ENCODE data around the gene EIPR1.

EIPR1 gene

GRCh38 chr2:3170792-3171455 is 206.7 kb downstream of the EIPR1 start:
- no peak for DNase-seq

GRCh38 chr2:3169106-3169870 is 208.3 kb downstream of the EIPR1 start:
- no peak for DNase-seq

GRCh38 chr2:3168230-3168891 is 209.3 kb downstream of the EIPR1 start:
- DNase-seq = no peak

- no peak for DNase-seq
These were observed 214.2 kb downstream of the EIPR1 start for GRCh38 chr2:3163401-3163800.

- DNase-seq = no peak
These were observed 215.1 kb downstream of the EIPR1 start for GRCh38 chr2:3162442-3163077.

- no peak for DNase-seq
These were observed 216.8 kb downstream of the EIPR1 start for GRCh38 chr2:3160751-3161330.

- DNase-seq = no peak
These were observed 217.7 kb downstream of the EIPR1 start for GRCh38 chr2:3159782-3160545.

- DNase-seq = no peak
These were observed 222.9 kb downstream of the EIPR1 start for GRCh38 chr2:3154700-3155099.

GRCh38 chr2:3154146-3154545 is 223.5 kb downstream of the EIPR1 start:
- no peak for DNase-seq

- no peak for DNase-seq
These were observed 226.3 kb downstream of the EIPR1 start for GRCh38 chr2:3151153-3151918.

- DNase-seq = no peak
These were observed 228.0 kb downstream of the EIPR1 start for GRCh38 chr2:3149441-3150217.

GRCh38 chr2:3148716-3149115 is 228.9 kb downstream of the EIPR1 start:
- DNase-seq = no peak

- DNase-seq = no peak
These were observed 229.7 kb downstream of the EIPR1 start for GRCh38 chr2:3147651-3148530.

- DNase-seq = no peak
These were observed 230.6 kb downstream of the EIPR1 start for GRCh38 chr2:3146772-3147650.

GRCh38 chr2:3146175-3146574 is 231.4 kb downstream of the EIPR1 start:
- no peak for DNase-seq

- DNase-seq = no peak
These were observed 232.1 kb downstream of the EIPR1 start for GRCh38 chr2:3145471-3146021.

- no peak for DNase-seq
These were observed 232.8 kb downstream of the EIPR1 start for GRCh38 chr2:3144856-3145255.

- no peak for DNase-seq
These were observed 234.0 kb downstream of the EIPR1 start for GRCh38 chr2:3143602-3144001.
